Fibroblast of skin of back (primary cell): Measurements from ENCODE around the gene MEGF10.

ENCODE experiments used
- DNase-seq: peaks from one replicate; pipeline ENCODE4 v3.0.0-alpha.2; 2013

MEGF10 gene

GRCh38 chr5:127330116-127330515, 39.5 kb downstream of the MEGF10 start:
- peak; percentile 35 for DNase-seq

GRCh38 chr5:127331890-127332649, 41.5 kb downstream of the MEGF10 start:
- no peak for DNase-seq

DNA sequence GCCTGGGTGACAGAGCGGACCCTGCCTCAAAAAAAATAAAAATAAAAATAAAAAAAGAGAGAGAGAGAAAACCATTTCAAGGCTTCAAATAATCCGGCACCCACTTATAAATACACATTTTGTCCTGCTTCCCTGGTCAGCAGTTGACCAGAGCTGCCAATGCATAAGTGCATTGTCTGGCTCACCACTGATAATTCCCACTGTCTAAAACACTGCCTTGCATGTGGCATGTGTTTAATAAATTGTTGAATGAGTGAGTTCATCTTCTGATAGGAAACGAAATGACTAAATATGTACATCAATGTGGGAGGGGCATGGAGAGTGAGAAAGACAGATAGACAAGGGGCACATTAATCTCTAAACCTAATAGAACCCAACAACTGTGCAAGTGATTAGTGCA, 42.9 kb downstream of the MEGF10 start:
- no peak for DNase-seq

DNA sequence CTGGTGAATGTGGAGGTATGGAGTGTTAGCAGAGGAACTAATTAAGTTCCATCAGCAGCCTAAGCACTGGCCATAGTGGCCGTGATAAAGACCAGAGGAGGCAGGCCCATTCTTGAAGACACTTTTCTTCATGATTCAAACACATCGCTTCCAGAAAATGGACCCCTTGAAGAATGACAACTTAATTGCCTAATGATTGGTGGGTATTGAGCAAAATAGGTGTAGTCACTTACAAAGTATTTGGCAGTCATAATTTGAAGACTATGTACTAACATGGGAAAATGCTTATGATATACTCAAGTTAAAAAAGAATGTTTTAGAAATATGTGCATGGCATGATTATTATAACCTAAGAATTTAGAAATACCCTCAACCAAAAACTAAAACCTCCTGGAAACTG, 44.8 kb downstream of the MEGF10 start:
- no peak for DNase-seq

DNA sequence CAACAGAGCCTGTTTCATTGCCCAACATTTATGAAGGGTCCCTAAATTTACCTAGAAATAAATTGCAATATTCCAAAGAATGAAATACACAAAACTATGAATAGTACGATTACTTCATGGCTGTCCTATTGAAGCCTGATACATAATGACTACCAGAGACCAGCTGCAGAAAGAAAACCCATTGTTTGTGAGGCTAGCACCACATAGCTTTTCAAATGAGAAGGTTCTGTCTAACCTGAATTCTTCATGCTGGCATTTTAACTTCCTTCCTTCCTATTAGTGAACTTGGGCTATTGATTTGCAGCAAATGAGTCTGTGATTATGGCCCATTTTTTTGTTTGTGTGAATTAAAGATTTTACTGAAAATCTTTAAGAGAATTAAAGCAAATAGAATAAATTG, 47.3 kb downstream of the MEGF10 start:
- DNase-seq, result no peak

GRCh38 chr5:127338501-127338900, 47.9 kb downstream of the MEGF10 start:
- no peak for DNase-seq

DNA sequence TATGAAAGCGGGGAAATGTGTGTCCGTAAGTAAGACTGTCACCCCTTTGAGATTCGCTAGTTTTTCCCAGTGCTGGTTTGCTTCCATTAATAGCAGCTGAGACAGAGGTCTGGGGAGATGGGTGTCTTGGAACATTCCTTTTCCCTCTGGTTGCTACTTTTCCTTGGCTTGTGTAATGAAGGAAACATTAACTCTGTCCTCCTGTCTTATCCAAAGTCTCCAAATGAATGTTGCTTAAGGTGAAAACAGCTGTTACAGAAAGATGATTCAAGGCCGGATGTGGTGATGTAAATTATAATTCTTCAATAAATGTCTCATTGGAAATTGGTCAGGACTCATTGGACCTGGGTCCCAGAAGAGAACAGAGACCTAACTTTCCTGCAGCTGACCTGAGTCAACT, 50.0 kb downstream of the MEGF10 start:
- no peak for DNase-seq

GRCh38 chr5:127342364-127342763, 51.8 kb downstream of the MEGF10 start:
- no peak for DNase-seq

DNA sequence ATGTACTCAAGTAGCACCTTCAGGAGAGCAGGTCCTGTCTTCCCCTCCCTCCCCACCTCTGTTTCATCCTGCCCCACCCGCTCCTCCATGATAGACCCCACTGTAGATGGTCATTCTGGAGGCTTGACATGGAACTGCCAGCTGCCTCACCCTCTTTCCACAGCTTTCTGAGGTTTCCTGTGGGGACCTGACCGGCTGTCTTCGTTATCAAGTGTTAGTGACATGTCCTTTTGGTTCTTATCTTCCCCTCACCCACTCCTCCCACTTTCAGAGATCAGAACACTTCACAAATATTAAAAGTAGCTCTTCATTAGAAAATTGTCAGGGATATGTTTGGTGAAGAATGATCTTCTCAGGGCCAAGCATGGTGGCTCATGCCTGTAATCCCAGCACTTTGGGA, 52.7 kb downstream of the MEGF10 start:
- DNase-seq, result no peak

GRCh38 chr5:127343866-127344265, 53.3 kb downstream of the MEGF10 start:
- no peak for DNase-seq

- DNase-seq, result no peak
Observed at GRCh38 chr5:127344931-127345330, 54.3 kb downstream of the MEGF10 start.

DNA sequence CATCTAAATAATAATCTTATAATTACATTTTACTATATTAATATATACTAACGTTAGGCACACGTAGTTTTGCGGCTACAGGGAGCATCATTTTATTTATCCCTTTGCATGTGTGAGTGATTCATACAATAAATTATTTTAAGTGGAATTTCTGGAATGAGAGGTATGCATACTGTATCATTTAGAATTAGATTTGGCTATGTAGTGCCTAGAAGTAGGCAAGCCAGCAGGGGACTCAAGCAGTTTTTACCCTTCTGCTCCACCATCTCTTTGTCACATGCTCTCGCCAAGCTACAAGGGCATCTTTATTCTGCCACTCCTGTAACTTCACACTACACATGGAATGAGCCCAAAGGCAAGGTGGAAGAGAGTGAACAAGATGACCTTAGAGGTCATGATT, 60.8 kb downstream of the MEGF10 start:
- peak; percentile 62 for DNase-seq

GRCh38 chr5:127352068-127352467, 61.5 kb downstream of the MEGF10 start:
- no peak for DNase-seq

GRCh38 chr5:127353327-127353726, 62.7 kb downstream of the MEGF10 start:
- no peak for DNase-seq

DNA sequence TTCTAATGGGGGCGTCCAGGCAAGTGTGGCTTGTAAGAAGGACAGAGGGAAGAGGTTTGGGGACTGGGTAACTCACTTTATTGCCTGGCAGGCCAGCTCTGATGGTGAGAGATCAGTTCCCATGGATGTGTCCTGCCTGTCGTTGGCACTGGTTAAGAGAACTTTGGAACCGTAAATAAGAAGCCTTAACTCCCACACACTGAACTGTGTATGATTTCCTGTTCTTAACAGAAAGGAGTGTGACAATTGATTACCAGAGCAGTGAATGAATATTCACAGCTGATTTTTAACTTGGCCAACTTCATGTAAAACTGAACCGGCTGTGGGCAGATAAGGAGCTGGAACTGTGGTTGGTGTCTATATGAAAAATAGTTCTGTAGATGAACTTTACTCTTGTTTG, 63.2 kb downstream of the MEGF10 start:
- no peak for DNase-seq

DNA sequence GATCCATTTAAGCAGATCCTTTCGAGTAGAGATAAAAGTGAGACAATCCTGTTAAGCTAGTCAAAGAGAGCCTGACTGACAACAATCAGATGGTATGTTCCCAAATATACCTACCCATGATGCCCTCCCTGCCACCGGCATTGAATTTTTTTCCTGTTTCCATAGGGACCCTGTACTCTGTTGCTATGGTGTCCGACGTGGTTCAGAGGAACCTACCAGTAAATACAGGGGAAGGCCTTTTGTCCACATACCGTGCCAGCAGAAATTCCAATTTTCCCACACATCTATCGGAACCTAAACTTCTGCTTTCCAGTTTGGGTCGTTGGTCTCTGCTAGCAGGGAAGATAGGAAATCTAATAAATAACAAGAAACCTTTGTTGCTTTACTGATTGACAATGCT, 64.7 kb downstream of the MEGF10 start:
- no peak for DNase-seq

- peak; percentile 87 for DNase-seq
Observed at GRCh38 chr5:127358284-127358683, 67.7 kb downstream of the MEGF10 start.

GRCh38 chr5:127358740-127359139, 68.1 kb downstream of the MEGF10 start:
- peak; percentile 50 for DNase-seq

- DNase-seq, result no peak
Observed at GRCh38 chr5:127359502-127359901, 68.9 kb downstream of the MEGF10 start.

DNA sequence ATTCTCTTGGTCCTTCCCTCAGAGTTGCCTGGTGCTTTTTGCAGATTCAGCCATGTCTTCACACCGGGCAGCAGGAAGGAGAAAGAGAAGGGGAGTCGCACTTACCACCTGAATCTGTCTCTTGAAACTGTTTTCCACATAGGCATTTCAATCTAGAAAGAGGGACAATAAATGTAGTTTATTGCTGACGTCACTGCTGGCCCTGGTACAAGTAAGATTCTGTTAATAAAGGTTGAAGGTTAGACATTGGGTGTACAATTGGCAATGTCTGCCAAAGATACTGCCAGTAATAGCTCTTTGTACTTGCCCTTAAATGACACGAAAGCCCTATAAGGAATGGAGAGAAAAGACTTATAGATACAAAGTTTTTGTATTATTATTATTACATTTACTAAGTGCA, 72.8 kb downstream of the MEGF10 start:
- DNase-seq, result no peak

DNA sequence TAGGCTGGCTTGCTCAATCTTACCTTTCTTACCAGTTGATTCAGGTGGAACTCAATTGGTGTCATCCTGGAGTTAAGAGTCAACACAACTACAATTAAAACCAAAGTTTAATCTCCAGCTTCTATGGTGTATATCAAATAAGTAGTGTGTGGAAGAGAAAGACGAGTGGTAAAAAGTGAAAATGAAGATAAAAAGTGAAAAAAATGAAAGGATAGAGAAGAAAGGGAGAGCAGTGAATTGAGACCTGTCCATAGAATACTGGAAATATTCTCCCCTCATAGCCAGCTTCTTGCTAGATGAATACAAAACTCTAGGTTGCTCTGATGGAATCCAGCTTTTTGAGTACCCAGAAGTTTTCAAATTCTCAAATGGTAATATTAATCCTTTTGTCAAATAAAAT, 76.4 kb downstream of the MEGF10 start:
- no peak for DNase-seq

GRCh38 chr5:127367946-127368465, 77.4 kb downstream of the MEGF10 start:
- DNase-seq, result no peak

GRCh38 chr5:127369796-127370195, 79.2 kb downstream of the MEGF10 start:
- no peak for DNase-seq

DNA sequence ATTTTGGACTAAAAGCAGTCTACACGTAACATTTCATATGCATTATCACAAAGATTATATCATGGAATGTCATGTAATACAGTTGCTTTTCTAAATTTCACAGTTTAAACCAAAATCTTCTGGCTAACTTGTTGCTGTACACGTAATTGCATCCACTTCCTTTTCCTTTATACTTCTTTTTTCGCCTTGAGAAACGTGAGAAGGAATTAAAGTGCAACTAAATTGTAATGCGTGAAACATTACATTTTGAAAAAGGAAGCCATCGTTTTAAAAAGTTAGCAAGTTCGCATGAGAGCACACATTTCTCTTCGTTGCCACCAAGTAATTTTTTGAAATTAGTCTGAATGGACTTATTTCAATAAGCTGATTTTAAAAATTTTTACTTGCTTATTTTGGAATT, 80.0 kb downstream of the MEGF10 start:
- DNase-seq, result no peak
